GM18907 (cell line): ENCODE results near the gene RBFOX2.
A peak's percentile ranks its signal among the peaks of the same experiment; 100 is the strongest.
"Not testable (repeated sequence)": the region's sequence is repeated elsewhere in the genome, so short reads cannot be mapped to it uniquely, and the experiment has no call there.

Experiments
- ATAC-seq: cut with Tn5 transposase; IDR thresholded peaks from one replicate; pipeline ENCODE4 v1.9.1; 2021; ENCODE audit warnings: mild to moderate bottlenecking, moderate library complexity; ENCODE audit not compliant: unreplicated experiment

RBFOX2 gene

DNA sequence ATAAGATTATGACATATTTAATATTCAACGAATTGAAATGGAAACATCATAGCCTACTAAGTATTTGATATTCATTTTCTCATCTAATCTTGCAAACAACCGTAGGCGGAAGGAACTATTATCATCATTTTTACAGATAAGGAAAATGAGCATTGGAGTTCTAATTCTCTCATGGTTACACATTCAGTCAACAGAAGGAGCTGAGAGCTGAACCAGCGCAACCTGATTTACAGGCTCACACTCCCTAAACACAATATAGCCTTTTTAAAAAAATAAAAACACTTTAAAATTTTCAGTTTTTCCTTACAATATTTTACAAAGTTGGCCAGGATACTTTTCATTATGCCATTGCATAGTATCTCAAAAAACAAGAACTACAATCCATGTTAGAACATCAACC is 236.1 kb downstream of the RBFOX2 start:
- no peak for ATAC-seq

DNA sequence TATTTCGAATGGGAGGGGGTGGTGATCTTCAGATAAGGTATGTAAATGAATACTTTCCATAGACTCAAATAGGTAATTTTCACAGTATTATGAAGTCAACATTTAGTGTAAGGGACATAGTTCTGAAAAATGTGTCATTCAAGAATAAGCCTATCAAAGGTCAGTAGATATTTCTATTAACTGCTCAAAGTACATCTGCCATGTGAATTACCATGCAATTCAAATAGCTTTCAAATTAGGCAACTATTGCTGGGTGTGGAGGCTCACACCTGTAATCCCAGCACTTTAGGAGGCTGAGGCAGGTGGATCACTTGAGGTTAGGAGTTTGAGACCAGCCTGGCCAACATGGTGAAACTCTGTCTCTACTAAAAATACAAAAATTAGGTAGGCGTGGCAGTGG is 236.8 kb downstream of the RBFOX2 start:
- ATAC-seq: not testable (repeated sequence)

DNA sequence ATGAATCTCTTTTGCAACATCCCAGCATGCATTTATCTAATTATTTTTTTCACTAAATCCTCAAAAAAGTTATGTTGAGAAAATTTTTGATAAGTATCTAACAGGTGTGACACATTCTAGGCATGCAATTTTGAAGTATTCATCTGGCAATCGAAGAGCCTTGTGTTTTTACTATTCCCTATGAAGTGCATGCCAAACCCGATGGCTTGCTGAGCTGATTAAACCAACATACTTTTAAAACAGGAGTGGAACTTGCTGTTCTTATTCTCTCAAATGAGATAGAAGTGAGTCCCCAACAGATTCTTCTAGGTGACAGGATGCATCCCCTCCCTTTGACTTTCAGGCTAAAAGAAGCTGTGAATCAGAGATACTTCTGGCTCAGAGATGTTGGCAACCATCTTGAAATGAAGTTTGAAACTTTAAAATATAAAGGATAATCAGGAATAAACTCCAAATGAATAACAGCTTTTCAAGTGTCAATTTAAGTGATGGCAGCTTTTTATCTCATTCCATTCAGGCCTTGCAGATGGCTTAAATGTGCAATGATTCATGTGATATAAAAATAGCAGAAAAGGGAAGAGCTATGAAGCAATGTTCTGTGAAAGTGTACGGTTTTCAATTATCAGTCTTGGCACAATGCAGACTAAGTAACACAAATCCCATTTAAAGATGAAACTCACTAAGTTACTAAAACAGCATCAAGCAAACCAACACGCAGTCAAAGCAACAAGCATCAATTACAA is 243.3 kb downstream of the RBFOX2 start:
- no peak for ATAC-seq

DNA sequence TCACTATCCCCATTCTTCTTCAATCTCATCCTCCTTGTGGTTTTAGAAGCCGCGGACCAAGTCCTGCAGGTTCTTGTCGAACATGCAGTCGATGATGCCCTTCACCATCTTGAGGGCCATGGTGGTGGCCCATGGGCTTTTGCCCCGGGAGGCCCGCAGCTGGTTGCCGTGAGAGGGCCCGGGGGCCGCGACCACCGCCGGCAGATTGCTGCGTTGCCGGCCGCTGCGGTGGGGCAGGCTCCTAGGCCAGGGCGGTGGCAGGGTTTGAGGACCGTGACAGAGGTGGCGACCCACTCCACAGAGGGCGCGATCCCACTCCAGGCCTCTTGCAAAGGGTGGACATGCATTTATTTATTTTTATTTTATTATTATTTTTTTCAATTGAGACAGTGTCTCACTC is 244.0 kb downstream of the RBFOX2 start:
- ATAC-seq: no peak

- ATAC-seq: no peak
These were observed 244.5 kb downstream of the RBFOX2 start for GRCh38 chr22:35783943-35784614.

DNA sequence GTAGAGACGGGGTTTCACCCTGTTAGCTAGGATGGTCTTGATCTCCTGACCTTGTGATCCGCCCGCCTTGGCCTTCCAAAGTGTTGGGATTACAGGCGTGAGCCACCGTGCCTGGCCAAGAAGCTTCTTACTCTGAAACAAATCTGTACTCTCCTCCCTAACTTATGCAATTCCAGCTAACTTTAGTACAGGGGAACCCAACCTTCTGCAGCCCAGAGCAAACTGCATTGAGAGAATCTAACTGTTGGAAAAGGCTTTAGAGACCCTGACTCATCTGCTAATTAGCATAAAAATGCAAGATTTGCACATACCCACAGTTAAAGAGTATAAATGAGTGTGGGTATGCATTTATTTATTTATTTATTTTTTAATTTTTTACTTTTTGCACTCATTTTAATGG is 246.1 kb downstream of the RBFOX2 start:
- no peak for ATAC-seq

DNA sequence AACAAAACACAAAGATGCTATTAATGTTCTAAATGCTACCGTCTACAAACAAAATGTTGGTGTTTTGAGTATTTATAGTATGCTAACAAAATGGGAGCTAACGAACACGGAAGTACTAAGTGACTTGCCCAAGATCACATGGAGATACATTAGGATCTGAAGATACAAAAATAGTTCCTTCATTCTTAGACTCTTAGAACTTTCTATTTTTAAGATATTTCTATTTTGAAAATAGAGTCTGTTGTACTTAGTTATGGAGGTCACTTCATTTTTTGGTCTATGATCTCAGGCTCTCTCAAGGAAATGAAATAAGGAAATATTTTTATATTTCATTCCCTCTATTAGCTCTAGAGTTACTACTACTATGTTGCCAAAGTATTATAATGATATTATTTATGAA is 246.7 kb downstream of the RBFOX2 start:
- no peak for ATAC-seq

DNA sequence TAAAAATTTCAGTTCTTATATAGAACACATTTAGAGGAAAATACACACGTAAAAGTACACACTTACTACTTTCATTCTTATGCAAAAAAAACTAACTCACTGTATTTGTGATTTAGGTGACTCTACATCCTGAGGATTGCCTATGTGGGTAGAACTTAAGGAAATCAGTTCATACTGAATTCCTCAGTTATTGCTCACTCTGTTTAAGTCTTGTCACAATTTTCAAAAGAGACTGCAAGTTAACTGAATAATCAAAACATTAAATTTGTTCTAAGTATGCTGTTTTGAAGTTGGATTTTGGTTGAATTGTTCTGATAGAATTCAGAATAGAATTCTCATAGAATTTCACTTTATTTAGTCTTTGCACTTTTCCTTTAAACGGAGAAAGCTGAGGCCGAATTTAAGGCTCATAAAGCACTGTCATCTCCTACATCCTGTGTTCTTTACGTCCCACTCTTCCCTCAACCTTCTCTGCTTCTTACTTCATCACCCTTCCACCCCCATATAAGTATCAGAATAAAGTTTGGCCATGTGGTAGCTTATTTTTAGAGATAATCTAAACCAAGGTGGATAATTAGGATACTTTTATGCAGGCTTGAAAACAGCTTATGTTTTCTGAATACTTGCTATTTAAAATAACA is 251.2 kb downstream of the RBFOX2 start:
- no peak for ATAC-seq

GRCh38 chr22:35775339-35775738 is 253.3 kb downstream of the RBFOX2 start:
- ATAC-seq: no peak

- ATAC-seq: no peak
These were observed 258.6 kb downstream of the RBFOX2 start for GRCh38 chr22:35769974-35770373.

DNA sequence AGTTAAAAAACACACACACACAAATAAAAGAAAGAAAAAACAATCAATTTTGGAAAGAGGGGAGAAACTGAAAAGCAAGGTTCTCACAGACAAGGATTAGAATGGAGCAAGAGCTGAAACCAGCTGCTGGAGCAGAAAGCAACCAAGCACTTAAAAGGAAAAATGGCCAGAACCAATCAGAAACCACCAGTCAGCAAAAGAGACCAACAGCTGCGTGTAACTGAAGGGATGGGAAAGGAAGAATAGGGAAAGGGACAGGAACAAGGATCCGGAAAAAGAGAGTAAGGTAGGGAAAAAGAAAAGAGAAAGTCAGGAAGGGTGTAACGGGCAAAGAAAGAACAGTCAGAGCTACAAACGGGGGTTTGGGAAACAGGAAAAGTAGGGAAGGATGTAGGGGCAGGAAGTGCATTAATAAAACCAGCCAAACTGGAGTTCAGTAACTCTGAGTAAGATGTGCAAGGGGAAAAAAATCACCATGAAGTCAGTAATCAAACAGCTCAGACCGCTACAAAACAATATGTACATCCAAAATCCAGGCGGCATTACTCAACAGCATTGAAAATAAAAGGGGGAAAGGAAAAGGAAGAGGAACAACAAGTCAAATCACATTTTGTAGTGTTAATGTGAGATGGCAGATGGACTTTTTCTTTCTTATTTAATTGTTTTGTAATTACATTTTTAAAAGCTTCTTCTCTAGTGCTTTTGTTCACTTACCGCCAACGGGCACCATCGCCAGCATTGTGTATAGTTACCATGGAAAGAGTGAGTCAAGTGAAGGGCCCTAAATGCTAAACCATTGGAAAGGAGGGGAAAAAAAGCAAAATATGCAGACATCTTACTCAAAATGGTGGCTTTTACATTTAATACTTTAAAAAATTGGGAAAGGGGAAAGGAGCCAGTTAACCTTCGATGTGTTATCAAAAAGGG is 261.7 kb downstream of the RBFOX2 start:
- ATAC-seq: no peak

DNA sequence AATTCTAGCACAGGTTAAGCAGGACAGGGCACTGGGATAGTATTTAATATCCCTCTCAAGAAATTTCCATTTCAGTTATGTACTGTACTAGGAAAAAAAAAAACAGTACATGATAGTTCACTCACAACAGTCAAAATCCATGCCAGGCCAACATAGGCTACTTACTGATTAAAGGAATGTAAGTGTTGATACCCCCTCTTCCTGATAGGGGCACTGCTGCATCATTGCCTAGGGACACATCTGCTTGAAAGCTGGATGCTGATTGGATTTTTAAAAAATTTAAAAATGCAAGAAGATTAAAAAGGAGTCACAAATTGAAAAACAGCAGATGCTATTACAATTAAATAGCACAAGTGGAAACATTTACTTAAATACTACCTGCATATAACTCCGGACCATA is 267.6 kb downstream of the RBFOX2 start:
- ATAC-seq: no peak

DNA sequence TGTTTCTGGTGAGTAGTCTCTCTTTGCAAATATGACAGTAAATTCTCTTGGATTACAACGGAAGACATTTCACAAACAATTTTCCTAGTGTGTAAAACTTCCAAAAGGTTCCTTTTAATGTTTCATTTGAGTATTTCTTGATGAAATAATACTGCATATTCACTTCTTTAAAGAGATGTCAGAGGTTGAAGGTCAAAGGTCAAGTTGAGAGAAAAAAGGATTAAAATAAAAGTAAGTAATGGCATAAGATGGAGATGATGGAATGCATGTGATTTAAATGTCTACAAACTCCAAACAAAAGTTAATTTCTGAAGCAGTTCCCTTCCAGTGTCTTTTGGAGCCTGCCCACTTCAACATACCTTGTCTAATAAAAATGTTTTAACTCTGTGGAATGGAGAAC is 270.2 kb downstream of the RBFOX2 start:
- no peak for ATAC-seq

DNA sequence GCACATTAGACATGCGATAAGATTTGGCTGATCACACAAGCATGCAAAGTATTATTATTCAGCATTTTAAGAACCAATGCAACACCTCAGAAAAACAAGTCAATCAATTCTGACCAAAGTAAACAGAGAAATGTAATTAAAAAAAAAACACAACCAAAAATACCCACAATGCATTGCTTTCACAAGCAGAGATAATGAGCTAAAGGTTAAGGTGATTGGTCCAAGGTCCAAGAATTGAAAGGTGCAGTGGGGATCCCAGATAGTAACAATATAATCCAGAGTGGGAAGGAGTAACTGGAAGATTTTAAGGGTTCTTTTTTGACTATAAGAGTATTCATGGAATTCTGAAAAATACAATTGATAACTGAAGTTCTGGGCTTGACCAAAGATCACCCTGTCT is 271.9 kb downstream of the RBFOX2 start:
- ATAC-seq: no peak

DNA sequence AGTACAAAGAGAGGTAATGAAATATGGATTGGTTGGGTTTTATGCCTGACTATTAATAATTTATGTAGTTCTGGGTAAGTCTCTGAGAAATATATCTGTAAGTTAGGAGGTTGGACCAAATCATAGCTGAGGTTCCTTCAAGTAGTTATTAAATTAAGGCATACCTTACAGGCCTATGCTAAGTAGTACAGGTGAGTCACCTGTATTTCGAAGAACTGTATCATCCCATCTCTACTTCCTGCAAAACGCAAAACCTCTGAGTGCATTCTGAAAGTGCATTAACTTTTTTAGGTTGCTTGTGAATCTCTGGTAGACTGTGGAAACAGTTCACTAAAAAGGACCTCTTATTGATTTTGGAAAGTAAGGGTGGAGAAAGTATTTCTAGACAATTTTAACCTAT is 273.9 kb downstream of the RBFOX2 start:
- no peak for ATAC-seq

DNA sequence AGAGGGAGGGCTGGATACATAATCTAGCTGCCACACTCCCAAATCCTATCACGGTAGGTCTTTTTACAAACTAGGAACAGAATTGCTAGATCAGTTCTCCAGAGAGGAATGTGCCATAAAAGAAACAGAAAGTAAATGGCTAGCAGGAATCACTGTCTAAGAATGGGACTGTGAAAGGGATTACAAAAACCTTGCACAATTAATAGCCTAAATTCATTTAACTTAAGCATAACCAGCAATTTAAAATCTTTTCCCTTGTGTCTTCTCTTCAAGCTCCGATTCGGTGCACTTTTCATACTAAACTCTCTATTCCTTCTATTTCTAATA is 275.8 kb downstream of the RBFOX2 start:
- no peak for ATAC-seq

DNA sequence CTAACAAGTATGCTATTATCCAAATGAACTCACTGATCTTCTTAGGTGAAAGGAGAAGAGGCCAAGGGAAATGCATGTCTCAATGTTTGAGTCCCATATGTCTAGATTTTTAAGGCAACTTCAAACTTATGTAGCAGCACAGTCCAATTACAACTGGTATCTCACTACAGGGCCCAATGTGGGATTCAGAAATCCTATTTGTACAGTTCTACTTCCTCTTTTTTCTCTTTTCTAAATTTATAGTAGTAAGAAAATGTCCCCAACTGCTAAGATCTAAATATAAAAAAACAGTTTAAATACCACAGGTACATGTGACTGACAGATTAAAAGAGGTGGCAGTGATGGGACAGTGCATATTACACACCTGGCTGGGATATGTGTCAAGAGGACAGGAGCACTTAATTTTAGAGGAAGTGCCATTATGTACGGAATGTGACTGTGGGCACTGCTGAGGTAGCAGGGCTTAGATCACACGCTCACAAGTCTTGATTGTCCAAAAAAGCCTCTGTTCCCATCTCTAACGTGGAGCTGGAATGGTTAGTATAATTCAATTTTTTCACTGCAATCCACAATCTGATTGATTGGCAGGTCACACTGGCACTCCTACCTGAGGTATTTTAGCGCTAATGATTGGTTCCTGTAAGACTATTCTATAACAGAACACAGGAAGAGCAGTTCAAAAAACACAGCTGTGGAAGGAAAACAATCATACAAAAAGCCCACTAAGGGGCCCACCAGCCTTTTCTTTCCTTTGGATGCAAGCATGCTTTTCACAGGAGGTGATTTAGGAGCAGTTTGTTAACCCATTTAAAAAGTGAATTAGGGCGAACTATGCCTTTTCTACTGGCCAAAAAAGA is 276.4 kb downstream of the RBFOX2 start:
- ATAC-seq: no peak

GRCh38 chr22:35749808-35750207 is 278.8 kb downstream of the RBFOX2 start:
- ATAC-seq: peak; percentile 93

DNA sequence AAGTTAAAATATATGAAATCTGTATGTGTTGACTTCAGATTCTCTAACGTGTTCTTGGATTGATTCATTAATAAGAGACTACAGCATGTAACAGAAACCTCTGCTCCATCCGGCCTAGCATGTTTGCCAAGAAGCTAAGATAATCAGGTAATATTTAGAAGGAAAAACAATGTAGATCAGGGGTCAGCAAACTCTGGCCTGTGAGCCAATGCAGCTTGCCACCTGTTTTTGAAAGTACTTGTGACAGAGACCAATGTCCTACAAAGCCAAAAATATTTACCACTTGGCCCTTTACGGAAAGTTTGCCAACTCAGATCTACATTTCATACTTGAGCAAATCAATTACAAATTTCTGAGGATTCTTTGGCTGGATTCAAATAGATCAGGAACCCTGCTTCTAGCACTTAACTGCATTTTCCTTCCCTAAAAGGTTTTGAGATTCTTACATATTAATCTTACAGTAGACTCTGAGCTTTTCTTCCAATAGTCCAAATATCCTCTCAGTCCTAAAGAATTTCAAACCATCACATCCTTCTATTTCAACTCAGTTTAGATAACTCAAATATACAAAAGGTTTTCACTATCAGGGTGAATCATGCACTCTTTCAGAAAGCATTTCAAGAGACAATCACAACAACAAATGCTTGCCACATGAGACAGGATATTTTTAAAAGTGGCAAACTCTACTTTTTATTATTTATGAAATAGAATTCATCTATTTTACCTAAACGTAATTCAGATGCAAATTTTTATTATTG is 281.5 kb downstream of the RBFOX2 start:
- no peak for ATAC-seq

- ATAC-seq: no peak
These were observed 282.4 kb downstream of the RBFOX2 start for GRCh38 chr22:35746248-35746647.
